Embryonic facial prominence (tissue), 1 donor: ENCODE data around the gene MMP19.
A peak's percentile ranks its signal among the peaks of the same experiment; 100 is the strongest.
"Not testable (repeated sequence)": the region's sequence is repeated elsewhere in the genome, so short reads cannot be mapped to it uniquely, and the experiment has no call there.

ENCODE experiments used
- DNase-seq: peaks from one replicate; pipeline ENCODE4 v3.0.0-alpha.2; 2016; ENCODE audit errors: extremely low spot score

Gene MMP19

DNA sequence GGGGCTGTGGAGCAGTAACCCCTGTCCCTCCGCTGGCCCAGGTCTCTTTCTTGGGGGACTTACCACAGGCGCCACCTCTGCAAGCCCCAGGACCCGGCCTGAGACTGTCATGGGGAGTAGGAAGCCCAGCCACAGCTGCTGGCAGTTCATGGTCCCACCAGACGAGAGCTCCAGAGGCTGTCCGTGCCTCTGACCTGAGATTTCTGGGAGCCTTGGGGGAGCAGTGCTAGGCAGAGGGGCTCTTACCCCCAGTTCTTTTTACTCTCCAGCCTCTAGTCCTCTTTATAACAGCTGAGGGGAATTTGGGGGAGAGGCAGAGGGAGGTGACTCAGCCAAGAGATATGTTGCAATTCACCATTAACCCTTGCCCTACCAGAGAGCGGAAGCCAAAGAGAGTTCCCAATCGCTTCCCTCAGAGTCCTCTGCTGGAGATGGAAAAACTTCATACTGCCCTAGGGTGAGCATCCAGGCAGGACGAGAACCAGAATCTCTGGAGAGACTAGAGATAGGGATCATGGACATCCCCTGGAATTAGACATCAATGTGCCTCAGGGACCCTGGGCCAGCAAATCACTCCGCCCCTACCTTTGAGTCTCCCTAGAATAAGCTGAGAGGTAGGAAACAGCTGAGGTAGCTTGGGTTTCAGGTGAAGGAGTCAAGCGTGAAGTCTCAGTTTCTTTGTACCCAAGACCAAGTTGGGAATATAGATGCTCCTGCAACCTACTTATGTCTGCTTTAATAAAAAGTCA is at the start of gene MMP19:
Gene MMP19, minus strand, starts transcription at position 256 of the 749 bp plus-strand sequence. Its CDS starts 106 bp downstream, at position 150.
- DNase-seq: no peak

DNA sequence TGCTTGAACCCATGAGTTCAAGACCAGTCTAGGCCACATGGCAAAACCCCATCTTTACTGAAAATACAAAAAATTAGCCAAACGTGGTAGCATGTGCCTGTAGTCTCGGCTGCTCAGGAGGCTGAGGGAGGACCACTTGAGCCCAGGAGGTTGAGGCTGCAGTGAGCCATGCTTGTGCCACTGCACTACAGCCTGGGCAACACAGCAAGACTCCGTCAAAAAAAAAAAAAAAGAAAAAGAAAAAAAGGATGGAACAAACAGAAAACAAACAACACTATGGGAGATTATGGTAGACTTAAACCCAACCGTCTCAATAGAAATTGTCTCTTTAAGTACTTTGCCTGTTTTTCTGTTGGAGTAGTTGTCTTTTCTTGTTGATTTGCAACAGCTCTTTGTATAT is 48.6 kb upstream of the MMP19 start:
- DNase-seq: no peak

DNA sequence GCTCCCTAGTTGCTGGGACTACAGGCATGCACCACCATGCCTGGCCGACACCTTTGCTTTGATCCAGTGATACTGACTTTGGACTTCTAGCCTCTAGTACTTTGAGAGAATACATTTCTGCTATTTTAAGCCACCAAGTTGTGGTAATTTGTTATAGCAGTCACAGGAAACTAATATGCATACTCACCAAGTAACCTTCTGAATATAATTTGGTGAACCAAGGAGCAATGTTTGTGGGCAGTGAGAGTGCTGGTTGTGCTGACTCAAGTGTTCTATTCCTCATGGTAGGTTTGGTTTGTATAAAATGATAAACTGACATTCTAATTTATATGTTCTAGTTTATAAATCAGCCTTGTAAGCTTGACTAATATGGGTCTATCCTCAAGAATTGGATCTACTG is 42.4 kb upstream of the MMP19 start:
- DNase-seq: no peak

DNA sequence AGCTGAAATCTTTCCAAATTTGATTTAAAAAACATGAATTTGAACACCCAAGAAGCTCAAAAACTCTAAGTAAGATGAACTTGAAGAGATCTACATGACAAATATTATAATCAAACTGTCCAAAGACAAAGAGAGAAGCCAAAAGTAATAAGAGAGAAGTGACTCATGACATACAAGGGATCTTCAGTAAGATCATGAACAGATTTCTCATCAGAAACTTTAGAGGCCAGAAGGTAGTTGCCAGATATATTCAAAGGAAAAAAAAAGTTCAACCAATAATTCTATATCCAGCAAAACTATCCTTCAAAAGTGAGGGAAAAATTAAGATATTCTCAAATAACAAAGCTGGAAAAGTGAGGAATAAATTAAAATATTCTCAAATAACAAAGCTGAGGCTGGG is 35.1 kb upstream of the MMP19 start:
- DNase-seq: no peak

DNA sequence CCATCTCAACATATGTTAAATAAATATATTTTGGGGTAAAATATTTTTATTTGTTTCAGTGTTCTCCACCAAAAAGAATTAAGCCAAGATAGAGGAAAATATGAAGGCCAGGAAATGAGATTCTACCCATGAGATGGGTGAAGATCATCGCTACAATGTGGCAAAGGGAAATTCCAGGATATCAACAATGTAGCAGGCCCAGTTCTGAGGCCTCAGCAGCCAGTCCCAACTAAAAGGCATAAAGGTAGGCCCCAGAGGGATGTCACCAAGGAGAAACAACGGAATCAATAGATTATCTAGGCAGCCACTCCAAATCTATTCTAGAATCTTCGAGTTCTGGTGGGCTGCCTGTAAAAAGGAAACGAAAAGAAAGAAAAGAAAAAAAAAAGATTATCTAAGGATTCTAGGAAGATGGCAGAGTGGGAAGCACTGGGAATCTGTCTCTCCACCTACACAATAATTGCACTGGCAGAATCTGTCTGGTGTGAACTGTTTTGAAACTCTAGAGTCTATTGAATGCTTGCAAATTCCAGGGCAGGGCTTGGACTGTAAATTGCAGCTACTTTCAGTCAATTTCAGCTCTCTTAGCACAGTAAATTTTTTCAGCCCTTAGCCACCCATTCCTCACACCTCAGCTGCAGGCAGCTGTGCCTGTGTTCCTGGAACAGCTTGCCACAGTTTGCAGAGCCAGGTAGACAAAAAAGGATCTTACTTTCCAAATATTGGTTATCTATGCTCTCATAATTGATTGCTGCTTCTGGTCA is 33.1 kb upstream of the MMP19 start:
- DNase-seq: no peak

DNA sequence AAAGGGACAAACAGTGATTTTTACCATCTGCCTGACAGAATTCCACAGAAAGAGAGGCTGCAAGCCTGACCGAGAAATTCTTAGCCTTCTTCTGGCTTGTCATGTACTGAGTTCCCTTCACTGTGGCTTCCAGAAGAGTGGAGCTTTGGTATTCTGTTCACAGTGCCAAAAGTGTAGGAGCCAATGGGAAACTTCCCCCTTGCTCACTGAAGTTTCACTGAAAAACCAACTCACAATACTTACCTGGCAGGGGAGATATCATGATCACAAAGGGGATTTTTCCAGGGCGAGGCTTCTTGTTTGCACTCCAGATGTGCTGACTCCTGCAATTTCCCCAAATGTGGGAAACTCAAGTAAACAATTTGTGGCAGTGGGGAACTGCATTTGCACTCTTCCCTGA is 31.7 kb upstream of the MMP19 start:
- DNase-seq: no peak

DNA sequence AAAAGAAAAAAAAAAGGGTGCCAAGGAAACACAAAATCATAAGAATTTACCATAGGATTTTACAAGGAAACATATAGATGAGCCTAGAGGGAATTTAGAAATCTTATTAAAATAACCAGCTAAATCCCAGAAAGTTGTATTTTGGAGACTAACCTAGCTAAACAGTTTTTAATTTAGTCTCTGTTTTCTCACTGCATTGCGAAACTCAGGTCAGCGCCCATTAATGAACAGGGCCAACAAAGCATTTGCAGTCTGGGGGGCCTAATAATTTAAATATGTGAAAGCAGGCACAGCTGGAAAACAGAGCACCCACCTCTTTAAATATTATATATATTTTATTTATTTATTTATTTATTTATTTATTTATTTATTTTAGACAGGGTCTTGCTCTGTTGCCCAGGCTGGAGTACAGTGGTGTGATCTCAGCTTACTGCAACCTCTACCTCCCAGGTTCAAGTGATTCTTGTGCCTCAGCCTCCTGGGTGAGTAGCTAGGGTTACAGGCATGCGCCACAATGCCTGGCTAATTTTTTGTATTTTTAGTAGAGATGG is 23.8 kb upstream of the MMP19 start:
- DNase-seq: not testable (repeated sequence)

GRCh38 chr12:55865327-55865726 is 22.6 kb upstream of the MMP19 start:
- DNase-seq: no peak

DNA sequence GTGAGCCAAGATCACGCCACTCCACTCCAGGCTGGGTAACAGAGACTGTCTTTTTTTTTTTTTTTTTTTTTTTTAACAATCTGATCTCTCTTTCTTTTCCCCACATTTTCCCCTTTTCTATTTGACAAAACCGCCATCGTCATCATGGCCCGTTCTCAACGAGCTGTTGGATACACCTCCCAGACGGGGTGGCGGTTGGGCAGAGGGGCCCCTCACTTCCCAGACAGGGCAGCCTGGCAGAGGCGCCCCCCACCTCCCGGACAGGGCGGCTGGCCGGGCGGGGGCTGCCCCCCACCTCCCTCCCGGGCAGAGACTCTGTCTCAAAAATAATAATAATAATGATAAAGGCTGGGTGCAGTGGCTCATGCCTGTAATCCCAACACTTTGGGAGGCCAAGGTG is 20.2 kb upstream of the MMP19 start:
- DNase-seq: not testable (repeated sequence)

- no peak for DNase-seq
Measured at GRCh38 chr12:55862286-55862685, 19.6 kb upstream of the MMP19 start.

DNA sequence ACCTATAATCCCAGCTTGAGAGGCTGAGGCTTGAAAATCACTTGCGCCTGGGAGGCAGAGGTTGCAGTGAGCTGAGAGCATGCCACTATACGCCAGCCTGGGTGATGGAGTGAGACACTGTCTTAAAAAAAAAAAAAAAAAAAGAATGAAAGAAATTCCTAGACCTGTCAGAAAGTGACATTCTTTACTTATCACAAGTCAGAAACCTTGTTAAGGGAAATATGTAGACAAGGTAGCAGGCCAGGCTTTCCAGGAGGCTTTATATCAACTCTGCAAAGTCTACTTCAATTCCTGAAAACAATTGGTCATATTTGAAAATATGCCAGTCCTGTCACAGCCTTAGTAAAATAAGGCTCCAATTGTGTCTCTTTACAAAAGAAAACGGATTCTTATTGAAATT is 19.1 kb upstream of the MMP19 start:
- no peak for DNase-seq

- no peak for DNase-seq
Measured at GRCh38 chr12:55861396-55861795, 18.7 kb upstream of the MMP19 start.

DNA sequence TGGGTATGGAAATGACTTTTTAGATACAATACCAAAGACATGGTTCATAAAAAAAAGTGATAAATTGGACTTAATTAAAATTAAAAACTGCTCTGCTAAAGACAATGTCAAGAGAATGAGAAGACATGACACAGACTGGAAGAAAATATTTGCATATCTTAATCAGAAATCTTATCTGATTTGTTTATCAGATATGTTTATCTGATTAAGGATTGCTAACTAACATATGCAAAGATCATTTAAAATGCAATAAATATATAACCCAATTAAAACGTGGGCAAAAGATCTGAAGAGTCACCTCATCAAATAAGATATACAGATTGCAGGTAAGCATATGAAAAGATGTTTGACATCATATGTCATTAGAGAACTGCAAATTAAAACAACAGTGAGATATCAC is 10.0 kb upstream of the MMP19 start:
- DNase-seq: no peak

DNA sequence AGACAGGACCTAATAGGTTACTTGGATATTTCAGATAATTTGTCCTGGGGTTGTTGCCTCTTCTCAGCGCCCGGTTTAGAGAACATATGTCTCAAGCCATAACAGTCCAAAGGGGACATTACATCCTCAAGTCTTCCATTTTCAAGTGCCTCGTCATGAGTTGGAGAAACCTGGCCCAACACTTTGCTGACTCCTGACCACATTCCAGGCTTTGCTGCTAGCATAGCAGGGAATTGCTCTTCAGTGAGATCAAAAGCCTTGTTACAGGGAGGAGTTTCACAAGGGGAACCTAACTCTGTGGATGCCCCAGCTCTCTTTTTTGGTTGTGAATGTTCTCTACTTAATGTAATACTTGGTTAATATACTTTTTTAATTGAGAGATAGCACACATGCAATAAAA is 8.2 kb upstream of the MMP19 start:
- DNase-seq: no peak

- no peak for DNase-seq
Measured at GRCh38 chr12:55850401-55850800, 7.7 kb upstream of the MMP19 start.

- no peak for DNase-seq
Measured at GRCh38 chr12:55849616-55850343, 7.0 kb upstream of the MMP19 start.

DNA sequence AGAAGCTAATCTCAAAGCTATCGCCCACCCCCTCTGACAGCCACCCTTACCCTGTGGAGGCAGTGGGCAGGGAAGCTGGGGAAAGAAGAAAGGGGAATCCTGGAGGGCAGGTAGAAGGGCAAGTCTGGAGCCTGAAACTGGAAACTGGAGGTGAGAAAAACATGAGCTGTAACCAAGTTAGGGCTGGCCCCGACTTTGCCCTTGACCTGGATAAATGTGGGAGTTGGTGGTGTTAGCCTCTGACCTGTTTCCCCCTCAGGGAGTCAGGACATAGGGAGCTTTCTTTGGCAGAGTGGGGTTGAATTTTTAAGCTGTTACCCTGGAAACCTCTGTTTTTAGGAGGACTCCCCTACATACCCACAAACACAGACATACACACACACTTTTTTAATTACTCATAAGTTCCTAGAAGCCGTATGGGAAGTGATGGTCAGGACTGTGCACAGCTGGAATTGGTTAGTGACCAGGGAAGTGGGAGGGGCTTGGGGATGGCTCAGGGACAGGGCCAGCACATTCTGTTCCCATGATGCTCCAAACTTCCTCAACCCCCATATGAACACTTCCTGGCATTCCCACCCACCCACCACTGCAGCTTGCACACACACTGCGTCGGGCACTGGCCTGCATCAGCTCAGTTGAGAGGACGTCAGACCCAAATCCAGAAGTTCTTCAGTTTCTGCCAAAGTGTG is 5.0 kb upstream of the MMP19 start:
- DNase-seq: peak; percentile 93

DNA sequence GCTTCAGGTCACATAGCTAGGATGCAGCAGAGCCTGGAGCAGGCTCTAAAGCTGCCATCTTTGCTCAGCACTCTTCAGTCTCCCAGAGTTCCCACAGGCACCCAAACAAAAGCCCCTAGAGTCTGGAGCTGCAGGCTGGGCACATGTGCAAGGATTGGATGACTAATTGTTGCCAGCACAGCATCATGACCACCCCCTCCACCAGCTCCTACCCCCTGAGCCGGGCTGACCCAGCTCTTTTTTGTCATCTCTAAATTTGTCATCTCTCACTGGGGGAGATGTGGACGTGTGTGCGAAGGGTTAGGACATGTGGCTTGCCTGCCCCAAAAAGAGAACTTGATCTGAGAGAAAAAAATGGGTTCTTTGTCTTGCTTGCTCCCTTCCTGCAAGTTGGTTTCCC is 4.3 kb upstream of the MMP19 start:
- no peak for DNase-seq

- DNase-seq: no peak
Measured at GRCh38 chr12:55845785-55846496, 3.2 kb upstream of the MMP19 start.

- no peak for DNase-seq
Measured at GRCh38 chr12:55845361-55845760, 2.6 kb upstream of the MMP19 start.

DNA sequence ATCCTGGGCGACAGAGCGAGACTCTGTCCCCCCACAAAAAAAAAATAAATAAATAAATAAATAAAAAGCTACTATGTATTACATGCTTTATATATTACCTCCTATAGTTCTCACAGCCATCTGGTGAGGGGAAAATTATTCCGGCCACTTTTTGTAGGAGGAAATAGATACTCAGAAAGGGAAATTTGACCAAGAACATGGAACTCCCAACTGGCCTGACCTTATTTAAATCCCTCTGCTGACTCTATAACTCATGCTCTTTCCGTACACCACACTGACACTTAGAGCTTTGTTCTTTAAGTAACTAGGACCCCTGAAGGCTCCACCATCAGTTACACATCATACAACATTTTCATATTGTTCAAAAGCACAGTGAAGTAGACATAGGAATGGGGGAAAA is 2.2 kb upstream of the MMP19 start:
- no peak for DNase-seq
